HG02763 (cell line): ENCODE data around the gene TYW1B.
"Not testable (repeated sequence)": the region's sequence is repeated elsewhere in the genome, so short reads cannot be mapped to it uniquely, and the experiment has no call there.

Experiments used
- ATAC-seq: cut with Tn5 transposase; IDR thresholded peaks from one replicate; pipeline ENCODE4 v1.9.1; 2021; ENCODE audit warnings: mild to moderate bottlenecking, moderate library complexity; ENCODE audit not compliant: unreplicated experiment

TYW1B gene

GRCh38 chr7:72816370-72817157 is 11.4 kb downstream of the TYW1B start:
- ATAC-seq: not testable (repeated sequence)

- ATAC-seq: not testable (repeated sequence)
These were observed 17.6 kb downstream of the TYW1B start for GRCh38 chr7:72810437-72810836.

GRCh38 chr7:72808511-72808910 is 19.5 kb downstream of the TYW1B start:
- ATAC-seq: not testable (repeated sequence)

GRCh38 chr7:72806851-72807250 is 21.1 kb downstream of the TYW1B start:
- ATAC-seq: not testable (repeated sequence)

GRCh38 chr7:72805526-72806494 is 22.2 kb downstream of the TYW1B start:
- ATAC-seq: no peak

- not testable (repeated sequence) for ATAC-seq
These were observed 24.2 kb downstream of the TYW1B start for GRCh38 chr7:72803778-72804177.

- not testable (repeated sequence) for ATAC-seq
These were observed 26.4 kb downstream of the TYW1B start for GRCh38 chr7:72801564-72801963.

GRCh38 chr7:72795401-72795800 is 32.6 kb downstream of the TYW1B start:
- ATAC-seq: not testable (repeated sequence)

- no peak for ATAC-seq
These were observed 34.2 kb downstream of the TYW1B start for GRCh38 chr7:72793791-72794190.

GRCh38 chr7:72790698-72791060 is 37.3 kb downstream of the TYW1B start:
- ATAC-seq: not testable (repeated sequence)

GRCh38 chr7:72790048-72790697 is 37.8 kb downstream of the TYW1B start:
- not testable (repeated sequence) for ATAC-seq

GRCh38 chr7:72785166-72785955 is 42.6 kb downstream of the TYW1B start:
- no peak for ATAC-seq

GRCh38 chr7:72783601-72784370 is 44.2 kb downstream of the TYW1B start:
- not testable (repeated sequence) for ATAC-seq

- ATAC-seq: no peak
These were observed 46.4 kb downstream of the TYW1B start for GRCh38 chr7:72781631-72782030.

GRCh38 chr7:72781161-72781560 is 46.8 kb downstream of the TYW1B start:
- ATAC-seq: no peak

- not testable (repeated sequence) for ATAC-seq
These were observed 47.6 kb downstream of the TYW1B start for GRCh38 chr7:72780289-72780894.

- not testable (repeated sequence) for ATAC-seq
These were observed 50.8 kb downstream of the TYW1B start for GRCh38 chr7:72777167-72777566.

- not testable (repeated sequence) for ATAC-seq
These were observed 55.4 kb downstream of the TYW1B start for GRCh38 chr7:72772627-72773026.

GRCh38 chr7:72766994-72767393 is 61.0 kb downstream of the TYW1B start:
- not testable (repeated sequence) for ATAC-seq
